CD4-positive, alpha-beta T cell treated with Interleukin-1 beta for 1 hour (primary cell): Measurements from ENCODE around the gene KCNIP3.
"Not testable (repeated sequence)": the region's sequence is repeated elsewhere in the genome, so short reads cannot be mapped to it uniquely, and the experiment has no call there.

Source experiments
- DNase-seq, 2 donors: peaks; one replicate each; pipeline ENCODE4 v3.0.0-alpha.2; 2020 to 2022

KCNIP3 gene

DNA sequence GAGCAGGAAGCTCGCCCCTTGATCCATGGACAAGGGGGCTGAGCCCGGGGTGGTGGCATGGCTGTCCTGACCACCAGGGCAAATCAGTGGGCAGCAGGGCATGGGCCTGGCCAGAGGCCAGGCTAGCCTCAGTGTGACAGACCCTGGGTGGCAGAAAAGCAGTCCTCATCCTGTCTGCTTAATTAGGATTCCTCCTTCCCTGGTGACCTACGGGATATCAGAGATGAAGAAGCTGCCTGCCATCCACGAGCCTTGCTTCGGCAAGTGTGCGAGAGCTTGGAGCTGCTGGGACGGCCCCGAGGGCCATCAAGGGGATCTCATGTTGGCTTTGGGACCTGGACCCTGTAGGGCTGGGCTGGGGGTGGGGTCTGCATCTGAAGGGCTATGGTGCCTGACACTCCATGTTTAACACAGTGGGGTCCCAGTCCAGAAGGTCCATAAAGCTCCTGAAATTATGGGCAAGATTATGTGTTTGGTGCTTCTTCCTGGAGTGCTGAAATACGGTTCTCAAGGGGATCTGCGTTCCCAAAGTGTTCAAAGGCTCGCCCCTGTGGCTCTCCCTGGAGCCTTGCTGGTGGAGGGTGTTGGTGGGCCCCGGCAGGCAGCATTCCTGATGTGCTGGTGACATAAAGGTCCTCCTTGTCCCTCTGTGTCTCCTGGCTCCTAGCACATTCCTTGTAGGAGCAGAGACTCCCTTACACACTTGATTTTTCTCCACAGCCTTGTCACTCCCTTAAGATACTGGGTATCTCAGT lies 52.6 kb downstream of the KCNIP3 start:
- DNase-seq, result no peak

DNA sequence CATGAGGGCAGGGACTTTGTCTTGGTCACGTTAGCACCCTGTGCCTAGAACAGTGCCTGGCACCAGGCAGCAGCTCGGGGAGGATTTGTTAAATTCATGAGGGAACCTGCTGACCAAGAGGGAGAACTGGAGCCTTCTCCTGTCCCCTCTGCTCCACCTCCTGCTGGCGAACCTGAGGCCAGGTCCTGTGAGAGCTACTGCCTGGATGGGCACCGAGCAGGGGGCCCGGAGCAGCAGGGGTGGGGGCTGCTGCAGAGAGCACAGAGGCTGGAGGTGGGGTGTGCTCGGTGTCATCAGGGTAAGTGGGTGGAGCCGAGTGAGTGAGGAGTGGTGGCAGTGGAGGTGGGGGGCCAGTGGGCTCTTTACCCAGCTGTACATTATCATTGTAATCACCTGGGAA lies 53.2 kb downstream of the KCNIP3 start:
- DNase-seq, result no peak

DNA sequence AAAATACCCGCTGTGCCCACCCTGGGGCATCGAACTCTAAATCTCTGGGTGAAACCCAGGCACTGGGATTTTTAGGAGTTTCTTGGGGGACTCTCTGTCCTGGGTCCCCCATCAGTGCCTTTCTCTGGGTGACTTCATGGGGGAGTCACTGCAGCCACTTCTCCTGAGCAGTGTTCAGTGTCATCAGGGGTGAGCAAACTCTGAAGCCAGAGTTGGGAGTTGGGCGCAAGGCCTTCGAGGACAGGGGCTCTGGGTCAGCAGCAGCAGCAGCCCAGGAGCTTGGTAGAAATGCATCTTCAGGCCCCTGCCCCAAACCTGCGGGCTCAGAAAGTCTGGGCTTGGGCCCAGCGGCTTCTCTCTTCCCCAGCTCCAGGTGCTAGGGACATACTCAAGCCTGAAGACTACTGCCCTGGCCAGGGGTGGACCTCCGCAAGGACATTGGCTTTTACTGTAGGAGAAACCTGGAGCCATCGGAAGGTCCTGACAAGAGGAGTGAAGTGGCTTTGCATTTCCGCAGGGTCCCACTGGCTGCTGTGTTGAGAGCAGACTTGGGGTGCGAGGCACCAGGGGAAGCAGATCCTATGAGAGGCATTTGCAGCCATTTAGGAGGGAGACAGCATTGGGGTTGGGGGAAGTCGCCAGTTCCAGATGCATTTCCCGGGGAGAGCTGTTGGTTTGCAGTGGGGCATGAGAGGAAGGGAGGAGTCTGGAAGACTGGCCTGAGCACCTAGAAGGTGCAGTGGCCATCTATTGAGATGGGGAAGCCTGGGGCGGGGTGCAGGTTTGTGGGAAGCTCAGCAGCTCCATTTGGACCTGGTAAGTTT lies 53.8 kb downstream of the KCNIP3 start:
- no peak for DNase-seq

GRCh38 chr2:95351598-95351915 lies 54.4 kb downstream of the KCNIP3 start:
- no peak for DNase-seq

- DNase-seq, result no peak
These were observed 55.3 kb downstream of the KCNIP3 start for GRCh38 chr2:95352310-95353054.

DNA sequence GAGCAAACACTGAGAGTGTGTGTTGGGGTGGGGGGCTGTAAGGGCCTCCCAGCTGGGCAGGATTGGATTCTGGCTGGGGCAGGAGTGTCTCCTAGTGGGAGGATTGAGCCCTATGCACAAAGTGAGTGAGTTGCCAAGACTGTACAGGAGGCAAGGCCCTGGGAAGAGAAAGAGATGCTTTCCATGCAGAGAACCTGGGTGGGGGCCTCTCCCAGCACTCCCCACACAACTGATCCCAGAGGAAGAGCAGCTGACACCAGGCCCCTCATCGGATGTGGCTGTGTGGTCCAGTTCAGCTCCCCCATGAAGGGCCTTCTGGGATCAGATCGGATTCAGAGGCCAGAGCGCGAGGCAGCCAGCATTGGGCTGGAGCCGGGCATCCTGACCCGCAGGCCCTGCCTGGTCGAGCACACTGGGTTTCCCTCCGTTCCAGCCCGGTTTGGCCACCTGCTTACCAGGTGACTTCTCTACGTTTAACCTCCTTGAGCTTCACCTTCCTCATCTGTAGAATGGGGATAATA lies 56.0 kb downstream of the KCNIP3 start:
- DNase-seq, result no peak

GRCh38 chr2:95353613-95354468 lies 56.7 kb downstream of the KCNIP3 start:
- no peak for DNase-seq

DNA sequence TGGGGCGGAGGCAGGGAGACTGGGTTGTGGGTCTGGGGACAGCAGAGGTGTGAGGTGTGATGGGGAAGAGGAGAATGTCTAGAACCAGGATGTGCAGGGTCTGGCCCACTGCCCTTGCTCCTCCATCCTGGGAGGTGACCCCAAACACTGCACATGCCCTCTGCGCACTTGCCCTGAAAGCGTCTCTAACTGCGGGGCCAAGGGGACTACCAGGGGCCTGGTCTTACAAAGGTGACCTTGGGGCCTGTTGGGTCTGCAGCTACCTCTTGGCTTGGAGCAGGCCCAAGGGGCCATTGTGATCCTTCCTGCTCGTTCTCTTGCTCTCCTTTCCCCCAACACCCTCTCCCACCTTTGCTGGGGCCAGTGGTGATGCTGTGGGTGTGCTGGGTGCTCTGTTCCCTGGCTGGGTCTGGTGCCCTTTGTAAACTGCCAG lies 57.3 kb downstream of the KCNIP3 start:
- DNase-seq, result no peak

GRCh38 chr2:95354925-95355324 lies 57.8 kb downstream of the KCNIP3 start:
- DNase-seq, result no peak

- DNase-seq, result not testable (repeated sequence)
These were observed 58.3 kb downstream of the KCNIP3 start for GRCh38 chr2:95355486-95355885.

- no peak for DNase-seq
These were observed 59.9 kb downstream of the KCNIP3 start for GRCh38 chr2:95356821-95357700.

DNA sequence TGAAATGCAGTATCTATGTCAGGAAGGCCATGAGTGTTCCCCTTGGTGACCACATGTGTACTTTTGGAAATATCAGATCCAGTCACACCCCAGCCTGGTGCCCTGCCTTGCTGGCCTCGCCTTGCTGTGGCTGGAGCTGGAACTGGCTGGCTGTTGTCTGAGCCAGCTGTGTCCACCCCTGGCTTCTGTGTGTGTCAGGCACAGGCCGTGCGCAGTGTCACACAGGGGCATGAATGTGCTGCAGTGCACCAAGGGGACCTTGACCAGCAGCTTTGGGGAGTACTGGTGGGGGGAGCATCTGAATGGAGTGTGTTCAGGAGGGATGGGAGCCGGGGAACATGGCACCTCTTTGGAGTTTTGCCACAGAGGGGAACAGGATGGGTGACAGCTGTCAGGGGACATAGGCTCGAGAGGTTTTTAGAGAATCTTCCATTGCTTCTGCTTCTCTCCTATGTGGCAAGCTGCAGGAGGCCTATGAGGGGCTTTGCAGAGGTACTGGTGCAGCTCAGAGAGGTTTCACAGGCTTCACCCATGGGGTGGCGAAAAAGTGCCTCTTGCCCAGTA lies 60.7 kb downstream of the KCNIP3 start:
- DNase-seq, result no peak

GRCh38 chr2:95359031-95359430 lies 61.9 kb downstream of the KCNIP3 start:
- no peak for DNase-seq

DNA sequence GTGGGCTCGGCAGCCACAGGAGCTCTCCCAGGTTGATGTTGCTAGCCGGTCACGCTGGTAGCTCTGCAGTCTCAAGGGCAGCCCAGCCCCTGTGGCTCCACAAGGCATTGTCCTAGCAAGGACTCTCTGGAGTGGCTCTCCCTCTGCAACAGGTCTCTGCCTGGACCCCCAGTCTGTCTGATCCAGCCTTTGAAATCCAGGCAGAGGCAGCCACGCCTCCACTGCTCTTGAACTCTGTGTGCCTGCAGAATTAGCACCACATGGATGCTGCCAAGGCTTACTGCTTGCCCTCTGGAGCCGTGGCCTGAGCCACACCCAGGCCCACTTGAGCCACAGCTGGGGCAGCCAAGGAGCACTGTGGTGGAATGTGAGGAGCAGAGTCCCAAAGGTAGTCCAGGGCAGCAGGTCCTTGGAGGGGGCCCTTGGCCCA lies 62.4 kb downstream of the KCNIP3 start:
- DNase-seq, result no peak

DNA sequence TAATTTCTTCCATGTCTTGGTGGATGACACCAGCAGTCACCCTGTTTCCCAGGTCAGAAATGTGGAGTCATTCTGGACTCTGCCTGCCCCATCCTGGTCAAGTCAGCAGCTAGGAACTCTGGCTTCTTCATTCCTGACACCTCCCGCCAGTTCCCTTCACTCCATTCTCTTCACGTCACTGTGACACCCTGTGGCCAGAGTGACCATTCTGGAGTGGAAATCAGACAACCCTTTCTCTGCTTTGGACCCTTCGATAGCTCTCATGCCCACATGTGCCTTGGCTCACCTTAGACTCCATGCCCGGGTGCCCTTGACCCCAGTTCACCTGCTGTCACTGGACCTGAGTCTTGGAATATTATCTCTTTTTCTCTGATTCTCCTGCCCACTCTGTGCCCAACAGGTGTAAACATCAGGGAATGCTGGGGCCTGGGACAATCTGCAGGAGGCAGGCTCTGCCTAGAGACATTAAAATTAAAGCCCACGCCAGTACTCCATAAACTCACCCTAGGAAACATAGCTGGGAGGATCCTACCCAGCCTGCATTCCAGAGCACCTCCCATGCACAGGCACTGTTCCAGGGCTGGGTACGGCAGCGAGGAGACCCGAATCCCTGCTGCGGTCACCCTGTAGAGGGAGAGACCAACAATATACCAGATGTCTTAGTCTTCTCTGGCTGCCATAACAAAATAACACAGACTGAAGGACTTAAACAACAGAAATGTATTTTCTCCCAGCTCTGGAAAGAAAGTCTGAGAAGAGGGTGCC lies 64.3 kb downstream of the KCNIP3 start:
- DNase-seq, result no peak

DNA sequence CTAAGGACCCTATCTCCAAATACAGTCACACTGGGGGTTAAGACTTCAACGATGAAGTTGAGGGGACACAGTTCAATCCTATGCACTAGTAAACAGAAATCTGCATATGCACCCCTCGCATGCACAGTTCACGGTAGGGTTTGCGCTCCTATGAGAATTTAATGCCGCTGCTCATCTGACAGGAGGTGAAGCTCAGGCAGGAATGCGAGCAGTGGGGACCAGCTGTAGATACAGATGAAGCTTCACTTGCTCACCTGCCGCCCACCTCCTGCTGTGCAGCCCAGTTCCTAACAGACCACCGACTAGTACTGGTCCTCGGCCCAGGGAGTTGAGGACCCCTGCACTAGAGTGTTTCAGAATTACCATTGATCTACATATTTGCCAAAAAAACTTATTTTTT lies 65.3 kb downstream of the KCNIP3 start:
- DNase-seq, result no peak

DNA sequence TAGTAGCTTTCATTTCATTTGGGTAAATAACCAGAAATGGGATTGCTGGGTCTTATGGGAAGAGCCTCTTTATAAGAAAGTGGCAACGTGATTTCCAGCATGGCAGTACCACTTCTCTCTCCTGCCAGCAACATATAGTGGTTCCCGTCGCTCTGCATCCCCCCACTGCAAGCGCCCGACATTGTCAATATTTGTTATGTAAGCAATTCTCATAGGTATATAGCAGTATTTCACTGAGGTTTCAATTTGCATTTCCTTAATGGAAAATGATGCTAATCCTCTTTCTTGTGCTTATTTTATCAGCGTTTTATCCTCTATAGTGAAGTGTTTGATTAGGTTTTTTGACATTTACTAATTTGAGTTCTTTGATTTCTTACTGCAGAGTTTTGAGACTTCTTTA lies 69.4 kb downstream of the KCNIP3 start:
- no peak for DNase-seq

DNA sequence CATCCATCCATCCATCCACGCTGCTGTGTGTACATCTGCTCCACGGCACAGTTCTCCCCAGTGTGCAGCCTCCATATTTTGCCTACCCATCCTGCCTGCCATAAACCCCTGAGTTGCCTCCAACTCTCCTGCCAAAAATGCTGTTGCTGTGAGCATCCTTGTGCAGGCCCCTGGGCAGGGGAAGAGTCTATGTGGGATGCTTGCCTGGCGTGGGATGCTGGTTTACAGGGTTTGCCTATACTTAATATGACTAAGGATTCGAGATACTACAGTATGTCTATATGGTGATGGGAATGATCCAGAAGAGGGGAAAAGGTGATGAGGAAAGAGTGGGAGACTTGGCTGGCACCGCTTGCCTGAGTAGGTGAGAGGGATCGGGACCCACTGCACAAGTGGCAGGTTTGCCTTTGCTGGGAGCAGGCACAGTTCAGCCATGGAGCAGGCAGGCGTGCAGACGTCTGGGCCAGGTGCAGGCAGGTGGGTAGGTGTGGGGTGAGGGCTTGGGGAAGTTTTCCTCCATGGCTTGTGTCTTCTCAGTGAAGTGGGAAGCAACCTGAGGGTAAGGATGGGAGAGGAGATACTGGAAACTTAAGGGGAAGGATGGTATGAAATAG lies 75.2 kb downstream of the KCNIP3 start:
- no peak for DNase-seq

- DNase-seq, result no peak
These were observed 75.7 kb downstream of the KCNIP3 start for GRCh38 chr2:95372845-95373244.

GRCh38 chr2:95374029-95374428 lies 76.9 kb downstream of the KCNIP3 start:
- no peak for DNase-seq
